ENCODE measurements around the gene GCNA.

DNA sequence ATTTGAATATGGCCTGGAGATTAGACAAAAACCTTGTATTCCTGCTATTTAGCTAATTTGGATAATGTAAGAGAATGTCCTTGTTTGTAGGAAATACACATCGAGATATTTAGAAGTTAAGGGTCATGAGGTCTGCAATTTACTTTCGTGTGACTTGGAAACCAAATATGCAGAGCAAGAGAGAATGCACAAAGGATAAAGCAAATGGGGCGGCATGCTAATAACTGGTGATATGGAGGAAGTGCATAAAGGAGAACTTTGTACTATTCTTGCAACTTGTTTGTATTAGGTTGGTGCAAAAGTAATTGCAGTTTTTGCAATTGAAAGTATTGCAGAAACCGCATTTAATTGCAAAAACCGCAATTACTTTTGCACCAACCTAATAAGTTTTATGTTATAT is 47.2 kb downstream of the GCNA start:
- no peak for TF ChIP-seq TAF1 (IDR thresholded peaks at IDR 0.05; ENCODE audit: borderline replicate concordance, low read depth, low read length)
- no peak for TF ChIP-seq POLR2A (IDR thresholded peaks at IDR 0.05; ENCODE audit: low read depth, low read length)
- no peak for TF ChIP-seq POLR2AphosphoS5 (IDR thresholded peaks at IDR 0.05; ENCODE audit: low read depth, low read length)

Measured in GM12892 (cell line).